ENCODE data around the gene C3orf85. TPM values are rescaled to one million over a fixed set of nuclear protein-coding genes. Genes with fewer than 3 reads are reported as not detected.

Gene C3orf85
- total RNA-seq, 6 experiments from 2014 or later = not detected

DNA sequence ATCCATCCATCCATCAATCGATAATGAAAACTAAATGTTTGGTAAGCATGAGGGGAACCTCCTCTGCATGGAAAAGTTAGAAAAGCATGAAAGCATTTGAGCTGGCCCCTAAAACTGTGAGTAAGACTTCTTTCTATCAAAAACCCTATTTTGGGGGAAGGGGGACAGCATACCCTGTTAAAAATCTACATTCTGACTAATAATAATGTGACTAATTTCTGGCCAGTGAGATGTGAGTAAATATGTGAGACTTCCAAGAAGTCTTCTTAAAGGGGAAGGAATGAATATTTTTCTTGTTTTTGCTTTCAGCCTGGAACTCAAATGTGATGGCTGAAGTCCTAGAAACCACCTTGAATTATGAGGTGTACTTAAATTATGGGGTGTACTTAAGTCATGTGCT, 54.9 kb downstream of the C3orf85 start:
- Mint-ChIP-seq H3K4me1 (ENCODE audit: low read depth) (no peaks in the 10 kb centered on the region), H3K27ac (no peak overlapping the region), H3K36me3 (ENCODE audit: low read depth) (no peaks in the 10 kb centered on the region), H3K27me3 (ENCODE audit: insufficient read depth) (no peaks in the 10 kb centered on the region; the same call in 1 of the 2 replicates), H3K9me3 (peaks cover 32% of the 10 kb centered on the region), H3K4me3 (no peak overlapping the region)
- DNase-seq = no peak
- TF ChIP-seq, protein P1, sequence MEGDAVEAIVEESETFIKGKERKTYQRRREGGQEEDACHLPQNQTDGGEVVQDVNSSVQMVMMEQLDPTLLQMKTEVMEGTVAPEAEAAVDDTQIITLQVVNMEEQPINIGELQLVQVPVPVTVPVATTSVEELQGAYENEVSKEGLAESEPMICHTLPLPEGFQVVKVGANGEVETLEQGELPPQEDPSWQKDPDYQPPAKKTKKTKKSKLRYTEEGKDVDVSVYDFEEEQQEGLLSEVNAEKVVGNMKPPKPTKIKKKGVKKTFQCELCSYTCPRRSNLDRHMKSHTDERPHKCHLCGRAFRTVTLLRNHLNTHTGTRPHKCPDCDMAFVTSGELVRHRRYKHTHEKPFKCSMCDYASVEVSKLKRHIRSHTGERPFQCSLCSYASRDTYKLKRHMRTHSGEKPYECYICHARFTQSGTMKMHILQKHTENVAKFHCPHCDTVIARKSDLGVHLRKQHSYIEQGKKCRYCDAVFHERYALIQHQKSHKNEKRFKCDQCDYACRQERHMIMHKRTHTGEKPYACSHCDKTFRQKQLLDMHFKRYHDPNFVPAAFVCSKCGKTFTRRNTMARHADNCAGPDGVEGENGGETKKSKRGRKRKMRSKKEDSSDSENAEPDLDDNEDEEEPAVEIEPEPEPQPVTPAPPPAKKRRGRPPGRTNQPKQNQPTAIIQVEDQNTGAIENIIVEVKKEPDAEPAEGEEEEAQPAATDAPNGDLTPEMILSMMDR (IDR thresholded peaks at IDR 0.05) = no peak

DNA sequence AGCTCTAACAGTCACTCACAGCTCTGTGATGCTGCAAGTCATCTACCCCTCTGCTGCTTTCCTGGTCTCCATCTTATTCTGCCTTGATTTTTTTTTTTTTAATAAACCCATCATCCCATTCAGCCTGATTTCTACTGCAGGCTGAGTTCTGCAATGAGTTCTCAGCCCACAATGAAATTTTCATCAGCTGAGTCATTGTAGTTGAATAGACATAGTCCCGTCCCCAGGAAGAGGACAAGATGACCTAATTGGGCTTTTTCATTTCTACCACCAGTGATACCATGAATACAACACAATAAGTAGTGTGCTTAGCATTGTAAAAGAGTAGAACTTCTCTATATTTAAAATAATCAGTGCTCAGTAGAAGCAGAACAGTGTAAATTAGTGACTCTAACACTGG, 59.3 kb downstream of the C3orf85 start:
- Mint-ChIP-seq H3K27me3 (ENCODE audit: insufficient read depth) (no peaks in the 10 kb centered on the region; the same call in 1 of the 2 replicates), H3K4me3 (no peak overlapping the region), H3K36me3 (ENCODE audit: low read depth) (no peaks in the 10 kb centered on the region; the same call in 1 of the 2 replicates), H3K9me3 (peaks cover 22% of the 10 kb centered on the region; the same call in 1 of the 2 replicates), H3K4me1 (ENCODE audit: low read depth) (no peaks in the 10 kb centered on the region), H3K27ac (no peak overlapping the region)
- DNase-seq = no peak
- TF ChIP-seq, protein P1 (IDR thresholded peaks at IDR 0.05) = no peak

Other genes starting within 250 kb of the C3orf85 start
- not detected for gene GUCA1C, start 182.8 kb upstream of the C3orf85 start, total RNA-seq (2021; fragmentation: NEBNext Ultra II Directional; extraction: Animal tissue kit (Norgen Biotek cat#: 25700))
- not detected for gene MORC1, start 18.6 kb upstream of the C3orf85 start, total RNA-seq (2021; fragmentation: NEBNext Ultra II Directional; extraction: Animal tissue kit (Norgen Biotek cat#: 25700))
- gene DPPA2, start 179.8 kb downstream of the C3orf85 start, total RNA-seq (2021; fragmentation: NEBNext Ultra II Directional; extraction: Animal tissue kit (Norgen Biotek cat#: 25700)) = not detected
- 1 to 10 TPM in 4 of 6 experiments, not detected in 2; 1.1 to 1.9 (median 1.4) TPM for gene DPPA4, start 200.8 kb downstream of the C3orf85 start, total RNA-seq (2021; fragmentation: NEBNext Ultra II Directional; extraction: Animal tissue kit (Norgen Biotek cat#: 25700))

All from HFFc6 (cell line).